Gastrocnemius medialis (tissue), 4 donors: ENCODE measurements around the gene VPS18.

Source experiments
- CTCF ChIP-seq, 5 experiments: fragments of 450-650 bp in 3 of 5; fragments of 200-600 bp in 2 of 5; sonication (generic) in 2 of 5; IDR thresholded peaks in 4 of 5; conservative IDR thresholded peaks in 1 of 5; 1 replicate in 4 of 5; 2 replicates in 1 of 5; pipeline ENCODE4 v1.5.1; 2016 to 2019; ENCODE audit warnings: antibody characterized with exemption in 5 of 5, mild to moderate bottlenecking in 3 of 5, moderate library complexity in 3 of 5
- POLR2A ChIP-seq, 2 donors: fragments of 450-650 bp; IDR thresholded peaks; one replicate each; pipeline ENCODE4 v1.6.1; 2017; ENCODE audit warnings: antibody characterized with exemption in 2 of 2, mild to moderate bottlenecking in 2 of 2, moderate library complexity in 2 of 2

DNA sequence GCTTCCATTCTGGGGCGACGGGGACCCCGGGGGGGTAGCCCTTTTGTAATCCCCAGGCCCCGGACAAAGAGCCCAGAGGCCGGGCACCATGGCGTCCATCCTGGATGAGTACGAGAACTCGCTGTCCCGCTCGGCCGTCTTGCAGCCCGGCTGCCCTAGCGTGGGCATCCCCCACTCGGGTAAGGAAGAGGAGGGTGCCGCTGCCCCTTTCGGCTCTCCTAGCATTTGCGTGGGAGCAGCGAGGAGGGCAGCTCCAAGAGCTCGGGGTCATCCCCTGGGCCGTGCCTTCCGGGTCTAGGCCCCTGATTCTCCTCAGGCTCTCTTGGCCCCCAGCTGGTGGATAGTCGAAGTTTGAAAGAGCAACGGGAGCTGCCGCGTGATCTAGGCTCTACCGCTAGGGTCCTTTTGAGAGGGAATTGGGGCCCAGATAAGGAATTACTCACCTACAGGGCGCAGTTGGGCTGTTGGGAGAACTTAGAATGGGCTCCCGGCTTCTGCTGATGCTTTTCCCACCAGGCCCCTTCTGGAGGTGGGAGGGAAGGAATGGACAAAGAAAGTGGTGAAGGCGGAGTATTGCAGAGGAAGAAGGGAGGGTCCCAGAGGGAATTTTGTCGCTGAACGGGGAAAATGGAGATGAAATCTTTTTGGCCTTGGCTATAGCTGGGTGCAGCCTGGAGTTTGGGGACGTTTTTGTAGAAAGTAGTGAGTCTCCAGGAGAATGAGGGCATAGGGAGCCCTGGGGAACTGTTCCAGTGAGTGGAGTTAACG, 615 bp downstream of the VPS18 start:
- TF ChIP-seq CTCF (IDR thresholded peaks at IDR 0.05 in 4 of 5, conservative IDR thresholded peaks at IDR 0.05 in 1 of 5) (peak; percentile 44 to 63 (median 55)), POLR2A (IDR thresholded peaks at IDR 0.05) (peak in 1 of 2 donors; percentile 16)
